NCI-H1092 (cell line): Measurements from ENCODE around the gene IL17B.

Experiments used
- DNase-seq: peaks from one replicate; lab custom pipeline; 2025; lab: John Stamatoyannopoulos, UW

IL17B gene

GRCh38 chr5:149357370-149358293, 21.5 kb downstream of the IL17B start, which contains the start of gene PCYOX1L:
Gene PCYOX1L, plus strand, starts transcription at chr5:149358046. Its CDS starts 23 bp downstream, at chr5:149358069.
- peak; percentile 86 for DNase-seq

- no peak for DNase-seq
Observed at GRCh38 chr5:149356391-149356790, 22.7 kb downstream of the IL17B start.

- DNase-seq, result no peak
Observed at GRCh38 chr5:149355688-149356087, 23.4 kb downstream of the IL17B start.

- DNase-seq, result no peak
Observed at GRCh38 chr5:149353911-149354310, 25.2 kb downstream of the IL17B start.

GRCh38 chr5:149352169-149352568, 26.9 kb downstream of the IL17B start:
- no peak for DNase-seq

- no peak for DNase-seq
Observed at GRCh38 chr5:149349382-149349781, 29.7 kb downstream of the IL17B start.

GRCh38 chr5:149348518-149348917, 30.6 kb downstream of the IL17B start:
- no peak for DNase-seq

- DNase-seq, result no peak
Observed at GRCh38 chr5:149345892-149346222, 33.2 kb downstream of the IL17B start.

GRCh38 chr5:149345147-149345891, 33.8 kb downstream of the IL17B start, which contains the start of gene GRPEL2:
Gene GRPEL2, plus strand, starts transcription at chr5:149345499. Its CDS starts 41 bp downstream, at chr5:149345540.
- DNase-seq, result peak; percentile 93

- DNase-seq, result no peak
Observed at GRCh38 chr5:149344151-149344550, 34.9 kb downstream of the IL17B start.

GRCh38 chr5:149341876-149342275, 37.2 kb downstream of the IL17B start:
- no peak for DNase-seq

GRCh38 chr5:149340920-149341319, 38.2 kb downstream of the IL17B start:
- no peak for DNase-seq

- no peak for DNase-seq
Observed at GRCh38 chr5:149338364-149338763, 40.7 kb downstream of the IL17B start.

GRCh38 chr5:149337736-149338135, 41.4 kb downstream of the IL17B start:
- DNase-seq, result peak; percentile 63

- no peak for DNase-seq
Observed at GRCh38 chr5:149333711-149334443, 45.2 kb downstream of the IL17B start.

GRCh38 chr5:149328177-149328576, 50.9 kb downstream of the IL17B start:
- no peak for DNase-seq

GRCh38 chr5:149326611-149327010, 52.5 kb downstream of the IL17B start:
- no peak for DNase-seq

- DNase-seq, result no peak
Observed at GRCh38 chr5:149325894-149326293, 53.2 kb downstream of the IL17B start.

- no peak for DNase-seq
Observed at GRCh38 chr5:149325166-149325735, 53.8 kb downstream of the IL17B start.

- DNase-seq, result no peak
Observed at GRCh38 chr5:149324641-149325040, 54.5 kb downstream of the IL17B start.
